ENCODE results near the gene LILRA6. TPM values are rescaled to one million over a fixed set of nuclear protein-coding genes. Genes with fewer than 3 reads are reported as not detected.

Gene LILRA6
- total RNA-seq, 1 donor from 2014 or later: 1.5 TPM

- Histone ChIP-seq H3K36me3 (no peaks in the 10 kb centered on the region), H3K27ac (no peak overlapping the region), H3K27me3 (no peaks in the 10 kb centered on the region), H3K4me3 (no peak overlapping the region), H3K9me3 (no peaks in the 10 kb centered on the region), H3K4me1 (no peaks in the 10 kb centered on the region)
- TF ChIP-seq, protein P1, sequence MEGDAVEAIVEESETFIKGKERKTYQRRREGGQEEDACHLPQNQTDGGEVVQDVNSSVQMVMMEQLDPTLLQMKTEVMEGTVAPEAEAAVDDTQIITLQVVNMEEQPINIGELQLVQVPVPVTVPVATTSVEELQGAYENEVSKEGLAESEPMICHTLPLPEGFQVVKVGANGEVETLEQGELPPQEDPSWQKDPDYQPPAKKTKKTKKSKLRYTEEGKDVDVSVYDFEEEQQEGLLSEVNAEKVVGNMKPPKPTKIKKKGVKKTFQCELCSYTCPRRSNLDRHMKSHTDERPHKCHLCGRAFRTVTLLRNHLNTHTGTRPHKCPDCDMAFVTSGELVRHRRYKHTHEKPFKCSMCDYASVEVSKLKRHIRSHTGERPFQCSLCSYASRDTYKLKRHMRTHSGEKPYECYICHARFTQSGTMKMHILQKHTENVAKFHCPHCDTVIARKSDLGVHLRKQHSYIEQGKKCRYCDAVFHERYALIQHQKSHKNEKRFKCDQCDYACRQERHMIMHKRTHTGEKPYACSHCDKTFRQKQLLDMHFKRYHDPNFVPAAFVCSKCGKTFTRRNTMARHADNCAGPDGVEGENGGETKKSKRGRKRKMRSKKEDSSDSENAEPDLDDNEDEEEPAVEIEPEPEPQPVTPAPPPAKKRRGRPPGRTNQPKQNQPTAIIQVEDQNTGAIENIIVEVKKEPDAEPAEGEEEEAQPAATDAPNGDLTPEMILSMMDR (IDR thresholded peaks at IDR 0.05): no peak
- TF ChIP-seq POLR2A (IDR thresholded peaks at IDR 0.05) (no peak), POLR2AphosphoS5 (IDR thresholded peaks at IDR 0.05; ENCODE audit: insufficient read depth in 1 of 2, low read depth in 1 of 2) (no peak)
- DNase-seq (ENCODE audit: extremely low spot score in 2 of 2): no peak
- intact Hi-C loops (cut with DNase I): no loop called here
These were observed 12.7 kb upstream of the LILRA6 start for GRCh38 chr19:54255105-54255775.

DNA sequence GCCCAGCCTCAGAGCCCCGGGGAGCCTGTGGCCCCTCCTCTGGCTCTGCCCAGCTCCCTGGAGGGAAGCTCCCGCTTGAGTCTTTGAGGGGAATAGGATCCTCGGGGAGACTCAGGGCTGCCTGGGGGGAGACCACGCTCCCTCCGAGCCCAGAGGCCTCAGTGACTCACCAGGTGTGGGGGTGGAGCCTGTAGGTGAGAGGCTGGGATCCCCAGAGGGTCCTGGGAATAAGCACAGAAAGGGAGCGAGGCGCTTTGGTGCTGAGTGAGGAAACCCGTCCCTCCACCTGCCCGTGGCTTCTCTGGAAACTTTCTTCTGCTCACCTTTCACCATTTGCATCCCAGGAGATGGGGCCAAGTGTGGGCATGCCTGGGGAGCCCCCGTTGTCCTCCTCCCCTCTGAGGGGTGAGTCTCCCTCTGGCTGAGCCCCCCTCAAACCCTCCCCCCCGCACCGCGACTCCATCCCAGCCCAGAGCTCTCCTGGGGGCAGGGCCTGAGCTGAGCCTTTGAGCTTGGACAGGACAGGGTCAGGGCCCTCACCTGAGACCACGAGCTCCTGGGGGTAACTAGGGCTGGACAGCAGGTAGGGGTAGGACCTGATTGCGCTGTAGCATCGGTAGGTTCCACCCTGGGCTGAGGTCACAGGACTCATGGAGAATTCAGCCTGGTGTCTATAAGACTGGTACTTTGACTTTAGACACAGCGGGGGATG, 11.8 kb upstream of the LILRA6 start:
- Histone ChIP-seq H3K9me3 (no peaks in the 10 kb centered on the region), H3K36me3 (no peaks in the 10 kb centered on the region), H3K27me3 (no peaks in the 10 kb centered on the region), H3K4me3 (no peak overlapping the region), H3K4me1 (no peaks in the 10 kb centered on the region), H3K27ac (no peak overlapping the region)
- no peak for DNase-seq (ENCODE audit: extremely low spot score in 2 of 2)
- TF ChIP-seq POLR2A (IDR thresholded peaks at IDR 0.05) (no peak), POLR2AphosphoS5 (IDR thresholded peaks at IDR 0.05; ENCODE audit: insufficient read depth in 1 of 2, low read depth in 1 of 2) (no peak)
- TF ChIP-seq, protein P1 (IDR thresholded peaks at IDR 0.05): no peak
- intact Hi-C loops (cut with DNase I): no loop called here

- Histone ChIP-seq H3K36me3 (no peaks in the 10 kb centered on the region), H3K27me3 (no peaks in the 10 kb centered on the region), H3K27ac (no peak overlapping the region), H3K4me3 (no peak overlapping the region), H3K9me3 (no peaks in the 10 kb centered on the region), H3K4me1 (no peaks in the 10 kb centered on the region)
- intact Hi-C loops (cut with DNase I): no loop called here
- DNase-seq (ENCODE audit: extremely low spot score in 2 of 2): no peak
- TF ChIP-seq POLR2A (IDR thresholded peaks at IDR 0.05) (no peak), POLR2AphosphoS5 (IDR thresholded peaks at IDR 0.05; ENCODE audit: insufficient read depth in 1 of 2, low read depth in 1 of 2) (no peak)
- TF ChIP-seq, protein P1 (IDR thresholded peaks at IDR 0.05): no peak
These were observed 11.0 kb upstream of the LILRA6 start for GRCh38 chr19:54253331-54254194.

DNA sequence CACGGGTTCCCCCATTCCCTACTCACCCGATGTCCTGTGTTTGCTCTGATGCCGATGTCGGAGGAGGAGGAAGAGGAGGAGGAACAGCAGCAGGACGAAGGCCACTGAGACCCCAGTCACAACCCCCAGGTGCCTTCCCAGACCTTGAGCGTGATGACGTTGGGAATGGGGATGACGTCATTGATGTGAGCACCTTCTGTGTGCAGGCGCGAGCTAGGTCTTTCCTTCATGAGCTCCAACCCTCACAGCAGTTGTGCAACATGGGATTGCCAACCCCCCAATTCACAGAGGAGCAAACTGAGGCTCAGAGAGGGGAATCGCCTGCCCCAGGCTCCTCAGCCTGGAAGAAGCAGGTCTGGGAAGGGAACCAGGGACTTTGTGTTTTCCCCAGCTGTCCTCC, 10.3 kb upstream of the LILRA6 start:
- Histone ChIP-seq H3K4me3 (no peak overlapping the region), H3K27me3 (no peaks in the 10 kb centered on the region), H3K27ac (no peak overlapping the region), H3K36me3 (no peaks in the 10 kb centered on the region), H3K9me3 (no peaks in the 10 kb centered on the region), H3K4me1 (no peaks in the 10 kb centered on the region)
- no peak for DNase-seq (ENCODE audit: extremely low spot score in 2 of 2)
- no peak for TF ChIP-seq POLR2A (IDR thresholded peaks at IDR 0.05)
- no peak for TF ChIP-seq POLR2AphosphoS5 (IDR thresholded peaks at IDR 0.05; ENCODE audit: insufficient read depth in 1 of 2, low read depth in 1 of 2)
- TF ChIP-seq, protein P1 (IDR thresholded peaks at IDR 0.05): no peak
- intact Hi-C loops (cut with DNase I): no loop called here

Measured in vagina (tissue), 2 donors.